NCI-H146 treated with DMSO at 0.1 percent for 48 hours (cell line): ENCODE results near the gene POU6F2.
A peak's percentile ranks its signal among the peaks of the same experiment; 100 is the strongest.

Experiments
- DNase-seq: peaks from one replicate; lab custom pipeline; 2025; ENCODE audit not compliant: unreplicated experiment; lab: John Stamatoyannopoulos, UW

Gene POU6F2

DNA sequence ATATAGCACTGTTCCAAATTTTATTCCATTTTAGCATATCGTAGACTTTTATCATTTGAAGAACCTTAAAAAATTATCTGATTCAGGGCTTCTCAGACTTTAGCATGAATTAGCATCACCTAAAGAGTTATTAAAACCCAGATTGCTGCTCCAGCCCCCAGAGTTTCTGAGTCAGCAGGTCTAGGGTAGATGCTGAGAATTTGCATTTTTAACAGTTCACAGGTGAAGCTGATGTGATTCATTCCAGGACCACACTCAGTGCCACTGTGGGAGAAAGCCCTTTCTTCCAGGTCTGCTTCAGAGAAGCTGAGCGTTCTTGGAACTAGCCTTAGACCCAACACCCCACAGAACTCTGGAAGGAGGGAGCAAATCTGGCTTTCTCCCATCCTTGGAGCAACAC is 414.4 kb downstream of the POU6F2 start:
- DNase-seq, result no peak

DNA sequence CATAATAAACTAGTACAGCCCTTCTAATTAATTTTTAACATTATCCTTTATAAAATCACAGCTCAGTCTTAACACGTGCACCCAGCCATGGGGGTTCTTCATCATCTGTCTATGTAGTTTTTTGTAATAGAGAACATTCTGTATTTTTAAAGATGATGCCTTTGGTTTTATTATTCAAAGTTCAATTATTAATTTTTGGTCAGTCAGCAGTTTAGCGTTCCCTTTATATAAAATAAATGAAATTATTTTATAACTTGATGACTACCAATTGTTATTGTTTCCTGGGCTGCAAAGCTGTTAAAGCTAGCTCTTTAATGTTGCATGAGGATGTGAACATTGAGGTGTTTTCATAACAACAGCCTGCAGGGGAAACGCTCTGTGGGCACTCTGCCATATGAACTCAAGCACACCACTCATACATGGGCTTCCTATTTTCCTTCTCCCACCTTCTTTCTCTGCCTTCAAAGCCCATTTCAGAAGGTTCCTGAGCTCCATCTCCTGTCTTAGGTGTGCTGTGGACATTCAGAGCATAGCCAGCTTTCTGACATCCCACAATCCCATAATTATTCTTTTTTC is 416.5 kb downstream of the POU6F2 start:
- no peak for DNase-seq

- DNase-seq, result no peak
Measured at GRCh38 chr7:39399458-39399857, 421.7 kb downstream of the POU6F2 start.

DNA sequence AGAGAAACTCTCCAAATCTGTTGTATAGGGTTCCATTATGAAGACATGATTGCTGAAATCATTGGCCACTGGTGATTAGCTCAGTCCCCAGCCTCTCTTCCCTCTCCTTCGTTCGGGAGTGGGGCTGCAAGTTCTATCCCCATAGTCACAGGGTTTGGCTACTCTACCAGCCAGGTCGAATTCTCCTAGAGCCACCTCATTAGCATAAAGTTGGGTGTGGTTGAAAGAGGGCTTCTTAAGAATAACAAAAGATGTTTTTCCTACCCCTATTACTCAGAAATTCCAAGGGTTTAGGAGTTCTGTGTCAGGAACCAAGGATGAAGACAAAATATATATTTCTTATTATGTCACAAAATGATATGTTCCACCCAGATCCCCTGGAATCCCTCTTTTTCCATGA is 422.3 kb downstream of the POU6F2 start:
- no peak for DNase-seq

DNA sequence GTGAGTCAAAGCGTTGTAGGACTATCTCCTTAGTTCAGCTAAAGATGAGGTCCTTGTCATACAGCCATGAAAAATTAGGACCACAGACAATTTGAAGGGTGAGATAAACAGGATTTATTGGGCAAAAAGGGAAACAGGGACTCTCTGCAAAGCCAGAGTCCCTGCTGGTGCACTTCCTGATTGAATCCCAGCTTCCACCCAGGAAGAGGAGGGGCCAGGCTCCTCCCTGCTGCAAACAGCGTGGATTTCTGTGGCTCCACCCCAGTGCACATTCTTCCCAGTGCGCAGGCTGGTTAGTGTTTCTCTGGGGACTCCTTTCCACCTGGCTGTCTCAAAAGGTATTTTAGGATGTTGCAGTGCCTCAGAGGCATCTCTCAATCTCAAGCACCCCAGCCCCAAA is 423.1 kb downstream of the POU6F2 start:
- DNase-seq, result no peak

- DNase-seq, result no peak
Measured at GRCh38 chr7:39402034-39402433, 424.3 kb downstream of the POU6F2 start.

DNA sequence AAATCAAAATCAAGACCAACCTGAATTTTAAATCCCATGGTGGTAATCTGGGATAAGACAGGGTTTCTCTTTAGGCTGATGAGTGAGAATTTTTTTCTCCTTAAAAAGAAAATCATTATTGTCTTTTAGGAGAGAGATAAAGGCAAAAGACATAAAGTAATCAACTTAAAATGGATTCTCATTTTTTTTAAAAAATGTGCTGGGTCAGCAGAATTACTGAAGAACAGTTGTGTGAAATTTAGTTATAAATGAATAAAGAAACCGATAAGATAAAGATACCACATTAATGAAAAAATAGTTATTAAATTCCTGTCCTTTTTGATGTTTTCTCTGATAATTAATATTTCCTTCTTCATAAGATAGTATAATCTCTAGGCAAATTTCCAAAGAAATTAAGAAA is 427.2 kb downstream of the POU6F2 start:
- DNase-seq, result no peak

DNA sequence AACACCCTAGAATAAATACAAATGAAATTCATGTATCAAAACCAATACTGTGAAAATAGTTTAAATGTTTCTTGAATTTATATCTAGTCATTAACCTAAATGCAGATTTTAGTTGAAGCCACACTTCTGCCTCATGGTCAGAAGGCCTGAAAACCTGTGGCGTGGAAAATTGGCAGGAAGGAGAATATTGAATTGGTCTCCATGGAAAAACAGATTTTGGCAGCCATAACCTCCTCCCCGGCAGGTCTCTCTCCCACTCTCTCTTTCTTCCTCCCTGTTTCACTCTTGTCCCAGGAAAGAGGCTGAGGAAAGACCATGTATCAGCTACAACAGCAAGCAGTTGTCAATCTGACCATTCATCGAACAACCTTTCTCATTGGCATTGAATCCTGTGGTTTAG is 427.9 kb downstream of the POU6F2 start:
- DNase-seq, result no peak

DNA sequence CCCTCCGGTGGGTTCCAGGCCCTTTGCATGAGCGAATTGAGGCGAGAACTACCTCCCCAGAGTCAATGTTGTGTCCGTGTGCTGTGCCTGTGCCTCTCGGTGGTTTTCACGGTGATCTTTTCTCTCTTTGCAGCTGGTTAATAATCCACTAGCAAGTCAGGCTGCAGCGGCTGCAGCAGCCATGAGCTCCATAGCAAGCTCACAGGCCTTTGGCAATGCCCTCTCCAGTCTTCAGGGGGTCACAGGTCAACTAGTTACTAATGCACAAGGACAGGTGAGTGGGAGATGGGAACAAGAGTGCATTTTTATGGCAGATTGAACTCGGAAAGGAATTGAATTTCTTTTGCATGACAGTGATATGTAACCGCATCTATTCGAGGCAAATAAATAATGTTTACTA is 428.8 kb downstream of the POU6F2 start:
- DNase-seq, result no peak

DNA sequence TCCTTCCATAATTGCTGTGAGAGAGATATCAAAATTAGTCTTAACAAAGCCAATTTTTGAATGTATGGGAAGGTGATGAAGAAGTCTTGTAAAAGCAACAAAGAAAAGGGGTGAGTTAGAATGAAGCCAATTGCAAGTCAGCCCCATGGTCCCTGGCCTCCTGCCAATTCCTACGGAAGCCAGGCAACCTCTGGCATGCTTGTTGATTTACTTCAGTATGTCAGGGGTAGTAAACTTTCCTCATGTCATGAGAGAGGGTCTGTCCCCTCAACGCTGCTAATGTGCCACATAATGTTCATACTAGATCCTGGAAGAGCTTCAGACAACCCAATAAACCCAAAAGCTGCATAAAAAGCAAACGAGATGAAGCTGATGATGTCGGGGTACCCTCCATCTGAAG is 429.4 kb downstream of the POU6F2 start:
- no peak for DNase-seq

- DNase-seq, result no peak
Measured at GRCh38 chr7:39407723-39408122, 430.0 kb downstream of the POU6F2 start.

GRCh38 chr7:39408906-39409305 is 431.2 kb downstream of the POU6F2 start:
- DNase-seq, result no peak

- no peak for DNase-seq
Measured at GRCh38 chr7:39410582-39410981, 432.9 kb downstream of the POU6F2 start.

DNA sequence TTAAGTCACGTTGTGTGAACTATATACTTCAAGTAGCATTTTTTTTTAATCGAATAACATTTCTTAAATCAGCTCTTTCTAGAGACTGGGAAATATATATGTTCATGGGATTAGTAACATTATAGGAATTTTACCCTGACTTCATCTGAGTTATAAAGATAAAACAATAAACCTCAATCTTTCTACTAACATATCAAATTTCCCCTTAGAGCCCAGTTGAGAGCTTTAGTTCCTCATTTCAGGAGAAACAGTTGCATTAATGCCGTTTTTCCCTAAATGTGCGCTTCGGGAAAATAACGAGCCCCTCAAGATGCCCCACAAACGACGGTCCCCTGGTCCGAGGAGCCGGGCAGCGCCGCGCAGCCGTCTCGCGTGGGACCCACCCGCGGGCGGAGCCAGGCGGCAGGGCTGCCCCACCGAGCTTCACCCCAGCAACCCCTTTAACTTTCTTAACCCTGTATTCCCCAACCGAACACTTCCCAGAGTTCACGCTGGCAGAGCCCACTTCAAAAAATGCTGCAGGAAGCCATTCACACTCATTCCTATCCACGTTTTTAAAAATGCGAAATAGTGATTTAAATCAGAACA is 436.0 kb downstream of the POU6F2 start:
- DNase-seq, result no peak

DNA sequence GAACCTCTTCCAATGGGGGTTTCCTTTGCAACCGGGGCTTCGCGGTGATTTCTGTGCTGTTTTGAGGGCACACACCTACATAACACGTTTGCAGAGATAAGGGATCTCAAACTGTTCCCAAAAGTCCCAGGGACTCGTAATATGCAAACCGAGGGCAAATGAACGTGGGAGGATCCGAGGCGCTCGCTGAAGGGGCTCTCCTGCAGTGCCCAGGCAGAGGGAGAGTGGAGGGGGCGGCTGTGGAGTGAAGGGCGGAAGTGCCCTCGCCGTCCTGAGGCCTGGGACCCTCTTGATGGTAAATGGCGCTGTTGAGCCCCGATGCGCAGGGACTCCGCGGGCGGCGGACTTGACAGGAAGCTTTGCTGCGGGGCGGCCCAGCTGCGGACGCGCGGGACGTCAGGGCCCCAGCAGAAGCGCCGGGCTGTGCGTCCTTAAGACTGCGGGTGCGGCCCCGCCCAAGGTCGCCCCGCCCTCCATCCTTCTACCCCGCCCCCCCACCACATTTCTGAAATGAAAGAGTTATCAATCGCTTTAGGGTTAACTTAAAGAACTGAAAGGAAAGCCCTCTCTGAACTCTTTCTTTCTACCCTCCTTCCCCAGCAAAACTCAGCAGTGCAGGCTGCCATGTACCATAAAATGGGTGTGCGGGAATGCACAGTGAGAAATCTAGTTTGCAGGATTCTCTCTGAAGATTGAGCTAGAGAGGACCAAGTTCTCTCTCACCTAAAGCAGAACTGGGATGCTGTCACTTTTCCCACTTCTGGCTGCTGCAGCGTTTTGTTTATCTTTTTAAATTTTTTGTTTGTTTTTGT is 436.7 kb downstream of the POU6F2 start:
- peak; percentile 15 for DNase-seq

- no peak for DNase-seq
Measured at GRCh38 chr7:39415091-39415787, 437.5 kb downstream of the POU6F2 start.

DNA sequence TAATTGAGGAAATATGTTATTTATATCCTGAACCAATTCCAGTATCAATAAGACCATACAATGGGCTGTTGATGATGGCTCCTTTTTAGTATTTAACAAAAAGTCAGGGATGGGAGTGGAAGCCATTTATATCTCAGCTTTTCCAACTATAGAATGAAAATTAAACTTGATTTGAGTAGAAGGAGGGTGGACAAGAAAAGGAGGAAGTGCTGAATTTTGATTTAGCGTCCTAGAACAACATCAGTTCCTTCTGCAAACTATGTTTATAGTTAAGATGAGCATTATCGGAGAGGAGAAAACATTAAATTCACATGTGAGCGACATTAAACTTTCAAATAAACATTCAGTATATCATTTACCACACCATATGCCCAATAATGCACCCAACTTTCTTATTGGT is 439.2 kb downstream of the POU6F2 start:
- no peak for DNase-seq

DNA sequence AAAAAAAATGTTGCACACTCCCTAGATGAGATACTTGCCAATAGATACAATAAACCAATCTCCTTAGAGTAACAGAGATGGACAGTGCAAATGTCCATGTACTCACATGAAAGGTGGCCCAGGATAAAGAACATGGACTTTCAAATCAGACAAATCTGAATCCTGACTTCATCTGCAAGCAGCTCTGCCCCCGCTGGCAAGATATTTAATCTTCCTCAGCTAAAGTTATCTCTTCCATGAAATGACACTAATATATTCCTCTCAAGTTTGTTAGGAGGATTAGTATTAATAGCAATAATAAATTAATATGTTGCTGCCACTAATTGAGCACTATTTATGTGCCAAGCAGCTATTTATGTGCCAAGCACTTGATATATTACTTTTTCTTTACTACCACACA is 439.9 kb downstream of the POU6F2 start:
- no peak for DNase-seq

DNA sequence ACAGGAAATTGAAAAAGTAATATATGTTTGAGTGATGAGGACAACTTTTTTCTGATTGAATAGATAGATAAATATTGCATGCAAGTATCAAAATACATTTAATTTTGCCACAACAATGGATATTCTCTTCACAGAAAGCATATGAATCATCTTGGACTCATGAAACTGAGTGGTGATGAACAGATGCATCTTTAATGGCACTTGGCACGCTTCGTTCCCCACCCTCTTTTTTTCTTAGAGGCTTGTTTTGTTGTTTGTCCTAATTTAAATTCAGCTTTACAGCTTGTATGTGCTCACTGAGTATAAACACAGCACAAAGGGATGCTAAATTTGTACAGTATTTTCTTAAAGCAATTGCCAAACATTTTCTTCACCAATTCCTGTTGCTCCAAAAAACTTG is 443.5 kb downstream of the POU6F2 start:
- DNase-seq, result no peak

- DNase-seq, result no peak
Measured at GRCh38 chr7:39421661-39422060, 444.0 kb downstream of the POU6F2 start.

DNA sequence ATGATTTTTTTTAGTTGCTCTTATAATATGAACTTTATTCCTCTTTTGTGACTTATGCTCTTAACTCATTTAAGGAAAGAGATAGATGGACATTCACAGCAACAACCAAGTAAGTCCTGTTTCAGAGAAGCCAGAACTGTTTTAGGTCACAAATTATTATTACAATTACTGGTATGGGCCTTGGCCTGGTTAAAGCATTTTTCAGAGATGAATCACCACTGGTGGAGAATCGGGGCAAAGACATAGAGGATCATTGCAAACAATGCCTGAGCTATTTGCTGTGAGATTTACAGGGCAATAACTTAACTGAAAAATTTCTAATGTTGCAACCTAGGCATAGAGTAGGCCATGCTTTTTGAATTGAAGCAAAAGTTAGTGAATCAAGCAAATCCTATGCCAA is 450.5 kb downstream of the POU6F2 start:
- DNase-seq, result no peak

GRCh38 chr7:39429421-39429820 is 451.7 kb downstream of the POU6F2 start:
- DNase-seq, result no peak
